ENCODE data around the gene RASAL3. TPM values are rescaled to one million over a fixed set of nuclear protein-coding genes. Genes with fewer than 3 reads are reported as not detected.

The RASAL3 gene
- total RNA-seq, 1 donor from 2014 or later: 0.14 TPM

DNA sequence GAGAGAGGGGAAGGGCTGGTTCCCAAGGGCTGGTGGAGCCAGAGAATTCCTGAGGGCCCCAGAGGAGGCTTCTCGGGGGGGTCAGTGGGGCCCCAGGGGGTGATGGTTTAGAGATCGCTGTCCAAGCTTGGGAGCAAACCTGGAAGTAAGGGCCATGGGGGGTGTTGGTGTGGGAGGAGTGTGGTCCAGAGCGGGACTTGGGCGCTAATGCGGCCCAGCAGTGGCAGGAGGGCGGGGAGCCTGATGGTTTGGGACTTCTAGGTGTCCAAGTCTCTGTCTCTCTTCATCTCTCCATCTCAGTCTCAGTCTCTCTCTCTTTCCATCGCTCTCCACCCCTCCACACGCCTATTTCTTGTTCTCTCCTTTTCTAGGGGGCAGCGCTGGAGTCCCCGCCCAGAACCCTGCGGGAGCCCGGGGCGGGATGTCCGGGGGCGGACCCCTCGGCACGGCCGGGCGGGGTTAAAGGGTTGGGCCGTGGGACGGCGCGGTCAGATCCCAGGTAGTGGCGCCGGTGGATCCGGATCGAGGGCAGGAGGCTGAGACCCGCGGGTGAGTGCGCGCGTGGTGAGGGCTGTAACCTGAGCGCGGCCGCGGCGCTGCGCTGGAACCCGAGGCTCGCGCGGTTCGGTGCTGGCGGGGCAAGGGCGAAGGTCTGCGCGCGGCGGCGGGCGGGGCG lies 43.8 kb upstream of the RASAL3 start, which contains the start of gene CYP4F22:
Gene CYP4F22, plus strand, starts transcription at position 491 of the 676 bp plus-strand sequence. CDS start 16,812 bp downstream, outside the sequence.
- FAIRE-seq: no peak
- TF ChIP-seq CTCF (IDR thresholded peaks at IDR 0.05; ENCODE audit: insufficient read depth, low read depth, low read length) (no peak), EZH2 (IDR thresholded peaks at IDR 0.05; ENCODE audit: insufficient read depth, low read length) (no peak)
- H3K27me3 Mint-ChIP-seq (ENCODE audit: low read depth, unreplicated experiment): no peaks in the 10 kb centered on the region
- Histone ChIP-seq H3K9ac (ENCODE audit: low read length) (no peak within 1 kb of the TSS), H3K79me2 (ENCODE audit: insufficient read depth, low read length) (no peaks in the 10 kb centered on the region), H3K4me1 (ENCODE audit: insufficient read depth, low read length) (no peaks in the 10 kb centered on the region), H3K4me3 (ENCODE audit: insufficient read depth, low read depth, low read length) (no peak within 1 kb of the TSS), H4K20me1 (ENCODE audit: insufficient read depth, low read length) (no peaks in the 10 kb centered on the region), H3K27ac (ENCODE audit: low read depth, low read length) (no peak within 1 kb of the TSS), H2AFZ (ENCODE audit: low read depth, low read length) (no peak within 1 kb of the TSS), H3K9me3 (ENCODE audit: insufficient read depth, low read depth, low read length) (no peaks in the 10 kb centered on the region), H3K27me3 (ENCODE audit: insufficient read depth, low read length) (peaks cover 8% of the 10 kb centered on the region), H3K4me2 (ENCODE audit: low read length) (peak within 1 kb of the TSS; percentile 33), H3K36me3 (ENCODE audit: insufficient read depth, low read length) (no peaks in the 10 kb centered on the region)
- no peaks in the 10 kb centered on the region for H3K36me3 Mint-ChIP-seq (ENCODE audit: low read depth, unreplicated experiment)
- no peak for DNase-seq (ENCODE audit: low read depth)
- peaks cover 19% of the 10 kb centered on the region for H3K9me3 Mint-ChIP-seq (ENCODE audit: unreplicated experiment)
- H3K27ac Mint-ChIP-seq (ENCODE audit: unreplicated experiment): no peak within 1 kb of the TSS
- H3K4me3 Mint-ChIP-seq (ENCODE audit: unreplicated experiment): no peak within 1 kb of the TSS
- H3K4me1 Mint-ChIP-seq (ENCODE audit: low read depth, unreplicated experiment): no peaks in the 10 kb centered on the region

DNA sequence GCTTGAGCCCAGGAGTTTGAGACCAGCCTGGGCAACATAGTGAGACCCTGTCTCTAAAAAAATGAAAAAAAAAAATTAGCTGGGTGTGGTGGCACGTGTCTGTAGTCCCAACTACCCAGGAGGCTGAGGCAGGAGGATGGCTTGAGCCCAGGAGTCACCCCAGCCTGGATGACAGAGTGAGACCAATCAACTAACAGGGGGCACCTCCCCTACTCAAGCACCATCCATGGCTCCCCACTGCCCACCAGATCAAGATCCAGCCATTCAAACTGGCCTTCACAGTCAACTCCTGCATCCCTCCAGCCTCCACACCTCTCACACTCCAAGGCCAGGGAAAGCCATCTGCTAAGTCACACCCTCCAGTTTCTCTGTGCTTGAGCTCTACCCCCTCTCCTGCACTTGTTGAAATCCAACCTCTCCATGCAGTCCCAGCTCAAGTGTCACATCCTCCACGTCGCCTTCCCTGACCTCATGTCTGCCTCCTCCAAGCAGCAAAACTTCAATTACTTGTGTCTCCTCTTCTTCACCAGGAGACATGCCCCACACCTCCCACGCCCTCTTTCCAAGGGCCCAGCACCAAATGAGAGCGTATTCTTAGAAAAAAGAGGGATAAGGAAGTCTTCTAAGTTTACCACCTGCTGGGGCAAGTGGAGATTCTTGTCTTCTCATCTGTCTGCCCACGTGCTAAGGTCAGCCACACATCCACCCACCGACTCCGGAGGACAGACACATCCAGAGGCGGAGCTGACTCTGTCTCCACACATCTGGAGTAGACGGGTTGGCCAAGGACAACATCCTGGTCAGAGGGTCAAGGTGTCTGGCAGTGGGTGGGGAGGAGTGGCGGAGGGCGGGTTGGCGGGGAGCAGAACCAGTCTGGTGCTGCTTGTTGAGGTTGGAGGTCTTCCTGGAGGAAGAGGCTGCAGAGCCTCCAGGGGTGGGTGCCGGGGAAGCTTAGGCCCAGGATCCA lies 43.0 kb upstream of the RASAL3 start:
- Histone ChIP-seq H3K9me3 (ENCODE audit: insufficient read depth, low read depth, low read length) (no peaks in the 10 kb centered on the region), H3K27me3 (ENCODE audit: insufficient read depth, low read length) (peaks cover 8% of the 10 kb centered on the region), H3K36me3 (ENCODE audit: insufficient read depth, low read length) (no peaks in the 10 kb centered on the region), H3K9ac (ENCODE audit: low read length) (no peak overlapping the region), H2AFZ (ENCODE audit: low read depth, low read length) (no peak overlapping the region), H3K27ac (ENCODE audit: low read depth, low read length) (no peak overlapping the region), H3K4me2 (ENCODE audit: low read length) (no peak overlapping the region), H4K20me1 (ENCODE audit: insufficient read depth, low read length) (no peaks in the 10 kb centered on the region), H3K4me1 (ENCODE audit: insufficient read depth, low read length) (no peaks in the 10 kb centered on the region), H3K79me2 (ENCODE audit: insufficient read depth, low read length) (no peaks in the 10 kb centered on the region), H3K4me3 (ENCODE audit: insufficient read depth, low read depth, low read length) (no peak overlapping the region)
- no peaks in the 10 kb centered on the region for H3K36me3 Mint-ChIP-seq (ENCODE audit: low read depth, unreplicated experiment)
- peaks cover 19% of the 10 kb centered on the region for H3K9me3 Mint-ChIP-seq (ENCODE audit: unreplicated experiment)
- no peak overlapping the region for H3K4me3 Mint-ChIP-seq (ENCODE audit: unreplicated experiment)
- TF ChIP-seq EZH2 (IDR thresholded peaks at IDR 0.05; ENCODE audit: insufficient read depth, low read length) (no peak), CTCF (IDR thresholded peaks at IDR 0.05; ENCODE audit: insufficient read depth, low read depth, low read length) (no peak)
- H3K27ac Mint-ChIP-seq (ENCODE audit: unreplicated experiment): no peak overlapping the region
- H3K4me1 Mint-ChIP-seq (ENCODE audit: low read depth, unreplicated experiment): no peaks in the 10 kb centered on the region
- no peak for FAIRE-seq
- no peaks in the 10 kb centered on the region for H3K27me3 Mint-ChIP-seq (ENCODE audit: low read depth, unreplicated experiment)
- no peak for DNase-seq (ENCODE audit: low read depth)
